Sigmoid colon (tissue), 3 donors: ENCODE results near the gene CDH13.

Experiments
- CTCF ChIP-seq, 4 experiments: fragments of 450-650 bp in 3 of 4; fragments of 200-600 bp in 1 of 4; IDR thresholded peaks; one replicate each; pipeline ENCODE4 v1.5.1; 2016 to 2019; ENCODE audit warnings: antibody characterized with exemption in 4 of 4, mild to moderate bottlenecking in 3 of 4, moderate library complexity in 2 of 4
- POLR2A ChIP-seq, 2 donors: fragments of 450-650 bp; IDR thresholded peaks; one replicate each; pipeline ENCODE4 v1.6.1; 2016; ENCODE audit warnings: antibody characterized with exemption in 2 of 2, mild to moderate bottlenecking in 2 of 2, moderate library complexity in 2 of 2

GRCh38 chr16:83296505-83296904, 669.7 kb downstream of the CDH13 start:
- no peak for TF ChIP-seq POLR2A (IDR thresholded peaks at IDR 0.05)
- no peak for TF ChIP-seq CTCF (IDR thresholded peaks at IDR 0.05)
